Central memory CD8-positive, alpha-beta T cell (primary cell): Measurements from ENCODE around the gene FARP1.

ENCODE experiments used
- ATAC-seq: fragments of 150-1000 bp; cut with Tn5 transposase; replicated peaks from 2 replicates; pipeline ENCODE4 v1.10.0; 2022; ENCODE audit warnings: mild to moderate bottlenecking, moderate FRiP score, moderate number of reproducible peaks; ENCODE audit not compliant: poor library complexity, severe bottlenecking; ENCODE audit errors: extremely low read depth
- DNase-seq, 2 donors: peaks; one replicate each; pipeline ENCODE4 v3.0.0; 2021; ENCODE audit warnings: low spot score in 2 of 2
- H3K27ac Mint-ChIP-seq: one replicate; pipeline ENCODE4 v1.8.0; 2022; ENCODE audit warnings: low read depth, mild to moderate bottlenecking, moderate library complexity, mixed read lengths
- H3K27me3 Mint-ChIP-seq: one replicate; pipeline ENCODE4 v1.8.0; 2022; ENCODE audit warnings: mixed read lengths
- H3K36me3 Mint-ChIP-seq: one replicate; pipeline ENCODE4 v1.8.0; 2022; ENCODE audit warnings: mild to moderate bottlenecking, moderate library complexity, mixed read lengths; ENCODE audit not compliant: insufficient read depth
- H3K4me1 Mint-ChIP-seq: one replicate; pipeline ENCODE4 v1.8.0; 2022; ENCODE audit warnings: mixed read lengths
- H3K4me3 Mint-ChIP-seq: one replicate; pipeline ENCODE4 v1.8.0; 2022; ENCODE audit warnings: mild to moderate bottlenecking, moderate library complexity, mixed read lengths
- H3K9me3 Mint-ChIP-seq: one replicate; pipeline ENCODE4 v1.8.0; 2022; ENCODE audit warnings: mixed read lengths

Gene FARP1

GRCh38 chr13:98429977-98430736 is 287.3 kb downstream of the FARP1 start:
- peaks cover 4% of the 10 kb centered on the region for H3K36me3 Mint-ChIP-seq
- ATAC-seq, result no peak
- H3K9me3 Mint-ChIP-seq, result no peaks in the 10 kb centered on the region
- no peak overlapping the region for H3K27ac Mint-ChIP-seq
- H3K27me3 Mint-ChIP-seq, result peaks cover 87% of the 10 kb centered on the region
- no peak overlapping the region for H3K4me3 Mint-ChIP-seq
- H3K4me1 Mint-ChIP-seq, result no peaks in the 10 kb centered on the region
- no peak for DNase-seq

GRCh38 chr13:98432638-98433037 is 289.7 kb downstream of the FARP1 start:
- Mint-ChIP-seq H3K36me3 (peaks cover 2% of the 10 kb centered on the region), H3K4me3 (no peak overlapping the region), H3K27ac (no peak overlapping the region), H3K4me1 (no peaks in the 10 kb centered on the region), H3K27me3 (peaks cover 72% of the 10 kb centered on the region), H3K9me3 (no peaks in the 10 kb centered on the region)
- ATAC-seq (no peak), DNase-seq (no peak)

- Mint-ChIP-seq H3K4me3 (no peak overlapping the region), H3K27ac (no peak overlapping the region), H3K9me3 (no peaks in the 10 kb centered on the region), H3K27me3 (peaks cover 62% of the 10 kb centered on the region), H3K4me1 (no peaks in the 10 kb centered on the region), H3K36me3 (no peaks in the 10 kb centered on the region)
- no peak for DNase-seq
- no peak for ATAC-seq
These were observed 290.8 kb downstream of the FARP1 start for GRCh38 chr13:98433654-98434053.

GRCh38 chr13:98434060-98434459 is 291.2 kb downstream of the FARP1 start:
- ATAC-seq (no peak), DNase-seq (no peak)
- no peaks in the 10 kb centered on the region for H3K4me1 Mint-ChIP-seq
- H3K27me3 Mint-ChIP-seq, result peaks cover 58% of the 10 kb centered on the region
- H3K27ac Mint-ChIP-seq, result no peak overlapping the region
- peaks cover 2% of the 10 kb centered on the region for H3K36me3 Mint-ChIP-seq
- H3K9me3 Mint-ChIP-seq, result no peaks in the 10 kb centered on the region
- H3K4me3 Mint-ChIP-seq, result no peak overlapping the region

GRCh38 chr13:98435376-98435775 is 292.5 kb downstream of the FARP1 start:
- ATAC-seq, result no peak
- DNase-seq, result no peak
- Mint-ChIP-seq H3K9me3 (no peaks in the 10 kb centered on the region), H3K4me1 (no peaks in the 10 kb centered on the region), H3K4me3 (no peak overlapping the region), H3K27me3 (peaks cover 46% of the 10 kb centered on the region), H3K36me3 (peaks cover 2% of the 10 kb centered on the region), H3K27ac (no peak overlapping the region)

GRCh38 chr13:98436233-98436910 is 293.5 kb downstream of the FARP1 start:
- Mint-ChIP-seq H3K4me3 (no peak overlapping the region), H3K4me1 (no peaks in the 10 kb centered on the region), H3K9me3 (no peaks in the 10 kb centered on the region), H3K36me3 (peaks cover 3% of the 10 kb centered on the region), H3K27me3 (peaks cover 36% of the 10 kb centered on the region), H3K27ac (no peak overlapping the region)
- ATAC-seq, result no peak
- no peak for DNase-seq

GRCh38 chr13:98438246-98439125 is 295.6 kb downstream of the FARP1 start:
- Mint-ChIP-seq H3K9me3 (no peaks in the 10 kb centered on the region), H3K4me3 (no peak overlapping the region)

GRCh38 chr13:98439126-98439828 is 296.4 kb downstream of the FARP1 start:
- DNase-seq, result no peak
- Mint-ChIP-seq H3K27me3 (peaks cover 9% of the 10 kb centered on the region), H3K4me1 (no peaks in the 10 kb centered on the region), H3K36me3 (peaks cover 7% of the 10 kb centered on the region), H3K4me3 (no peak overlapping the region), H3K9me3 (no peaks in the 10 kb centered on the region), H3K27ac (no peak overlapping the region)
- ATAC-seq, result no peak

More at GRCh38 chr13:98438246-98439125, 295.6 kb downstream of the FARP1 start:
- peaks cover 15% of the 10 kb centered on the region for H3K27me3 Mint-ChIP-seq
- no peak overlapping the region for H3K27ac Mint-ChIP-seq
- ATAC-seq (no peak), DNase-seq (no peak)
- peaks cover 6% of the 10 kb centered on the region for H3K36me3 Mint-ChIP-seq
- no peaks in the 10 kb centered on the region for H3K4me1 Mint-ChIP-seq

- Mint-ChIP-seq H3K4me1 (no peaks in the 10 kb centered on the region), H3K9me3 (no peaks in the 10 kb centered on the region), H3K27ac (no peak overlapping the region), H3K27me3 (peaks cover 9% of the 10 kb centered on the region), H3K4me3 (no peak overlapping the region), H3K36me3 (peaks cover 7% of the 10 kb centered on the region)
- ATAC-seq, result no peak
- DNase-seq, result no peak
These were observed 297.0 kb downstream of the FARP1 start for GRCh38 chr13:98439896-98440295.

GRCh38 chr13:98440390-98441055 is 297.6 kb downstream of the FARP1 start:
- H3K27ac Mint-ChIP-seq, result no peak overlapping the region
- H3K36me3 Mint-ChIP-seq, result peaks cover 7% of the 10 kb centered on the region
- peaks cover 9% of the 10 kb centered on the region for H3K27me3 Mint-ChIP-seq
- peaks cover 3% of the 10 kb centered on the region for H3K4me1 Mint-ChIP-seq
- H3K9me3 Mint-ChIP-seq, result no peaks in the 10 kb centered on the region
- no peak for ATAC-seq
- no peak overlapping the region for H3K4me3 Mint-ChIP-seq
- DNase-seq, result no peak

- Mint-ChIP-seq H3K27ac (no peak overlapping the region), H3K4me1 (peaks cover 5% of the 10 kb centered on the region), H3K4me3 (no peak overlapping the region), H3K36me3 (peaks cover 9% of the 10 kb centered on the region), H3K27me3 (peaks cover 9% of the 10 kb centered on the region), H3K9me3 (no peaks in the 10 kb centered on the region)
- ATAC-seq (no peak), DNase-seq (no peak)
These were observed 298.3 kb downstream of the FARP1 start for GRCh38 chr13:98441056-98441676.
